Glutamatergic neuron (in vitro differentiated cells): ENCODE measurements around the gene NFIX. TPM values are rescaled to one million over a fixed set of nuclear protein-coding genes. Genes with fewer than 3 reads are reported as not detected.

Source experiments
- DNase-seq: peaks from one replicate; pipeline ENCODE4 v3.0.0; 2022
- H3K27ac Mint-ChIP-seq: one replicate; pipeline ENCODE4 v1.8.0; 2020; ENCODE audit warnings: mild to moderate bottlenecking, mixed read lengths, inconsistent platforms; ENCODE audit not compliant: unreplicated experiment
- H3K27me3 Mint-ChIP-seq: one replicate; pipeline ENCODE4 v1.8.0; 2020; ENCODE audit warnings: mild to moderate bottlenecking, moderate library complexity, mixed read lengths, inconsistent platforms; ENCODE audit not compliant: unreplicated experiment
- H3K36me3 Mint-ChIP-seq: one replicate; pipeline ENCODE4 v1.8.0; 2020; ENCODE audit warnings: mild to moderate bottlenecking, mixed read lengths, inconsistent platforms; ENCODE audit not compliant: unreplicated experiment
- H3K4me1 Mint-ChIP-seq: one replicate; pipeline ENCODE4 v1.8.0; 2020; ENCODE audit warnings: mild to moderate bottlenecking, low read depth, mixed read lengths, inconsistent platforms; ENCODE audit not compliant: unreplicated experiment
- H3K4me3 Mint-ChIP-seq: one replicate; pipeline ENCODE4 v1.8.0; 2020; ENCODE audit warnings: mild to moderate bottlenecking, mixed read lengths, inconsistent platforms; ENCODE audit not compliant: unreplicated experiment
- H3K9me3 Mint-ChIP-seq: one replicate; pipeline ENCODE4 v1.8.0; 2020; ENCODE audit warnings: mild to moderate bottlenecking, moderate library complexity, mixed read lengths, inconsistent platforms; ENCODE audit not compliant: unreplicated experiment
- CTCF ChIP-seq: fragments of 200-600 bp; sonication (generic); IDR thresholded peaks from one replicate; pipeline ENCODE4 v1.5.0; 2021; ENCODE audit not compliant: partially characterized antibody, unreplicated experiment
- total RNA-seq: library from RNA; stranded (reverse); fragmentation: NEBNext Ultra II Directional; extraction: Animal tissue kit (Norgen Biotek cat#: 25700); gene quantifications from one replicate; pipeline ENCODE4 v1.2.1, GENCODE V29; 2021; ENCODE audit not compliant: unreplicated experiment

The NFIX gene
- total RNA-seq, 1 donor from 2014 or later = 2.4 TPM

- H3K9me3 Mint-ChIP-seq = peaks cover 4% of the 10 kb centered on the region
- H3K27me3 Mint-ChIP-seq = peaks cover 4% of the 10 kb centered on the region
- DNase-seq = no peak
- H3K27ac Mint-ChIP-seq = no peak overlapping the region
- H3K4me1 Mint-ChIP-seq = peaks cover 10% of the 10 kb centered on the region
- peak; percentile 69 for TF ChIP-seq CTCF
- no peak overlapping the region for H3K4me3 Mint-ChIP-seq
- no peaks in the 10 kb centered on the region for H3K36me3 Mint-ChIP-seq
These were observed 98.8 kb downstream of the NFIX start for GRCh38 chr19:13094106-13094504.

GRCh38 chr19:13094771-13095392 lies 99.6 kb downstream of the NFIX start:
- H3K27ac Mint-ChIP-seq = peak overlapping the region; percentile 75

GRCh38 chr19:13095393-13095784 lies 100.1 kb downstream of the NFIX start:
- H3K27ac Mint-ChIP-seq = peak overlapping the region; percentile 85
- H3K4me1 Mint-ChIP-seq = peaks cover 10% of the 10 kb centered on the region
- no peaks in the 10 kb centered on the region for H3K36me3 Mint-ChIP-seq
- H3K27me3 Mint-ChIP-seq = peaks cover 10% of the 10 kb centered on the region
- peak; percentile 59 for DNase-seq
- H3K4me3 Mint-ChIP-seq = peak overlapping the region; percentile 80
- H3K9me3 Mint-ChIP-seq = peaks cover 7% of the 10 kb centered on the region
- no peak for TF ChIP-seq CTCF

More at GRCh38 chr19:13094771-13095392, 99.6 kb downstream of the NFIX start:
- Mint-ChIP-seq H3K27me3 (peaks cover 5% of the 10 kb centered on the region), H3K36me3 (no peaks in the 10 kb centered on the region), H3K9me3 (peaks cover 4% of the 10 kb centered on the region), H3K4me3 (peak overlapping the region; percentile 75), H3K4me1 (peaks cover 10% of the 10 kb centered on the region)
- DNase-seq = peak; percentile 53
- no peak for TF ChIP-seq CTCF

GRCh38 chr19:13095934-13096927 lies 101.0 kb downstream of the NFIX start:
- peak; percentile 61 for TF ChIP-seq CTCF
- Mint-ChIP-seq H3K9me3 (peaks cover 6% of the 10 kb centered on the region), H3K4me1 (peaks cover 10% of the 10 kb centered on the region), H3K4me3 (peak overlapping the region; percentile 80), H3K36me3 (no peaks in the 10 kb centered on the region), H3K27ac (peak overlapping the region; percentile 85), H3K27me3 (peaks cover 10% of the 10 kb centered on the region)
- DNase-seq = peak; percentile 86

- peaks cover 11% of the 10 kb centered on the region for H3K27me3 Mint-ChIP-seq
- no peak overlapping the region for H3K27ac Mint-ChIP-seq
- DNase-seq = no peak
- H3K36me3 Mint-ChIP-seq = no peaks in the 10 kb centered on the region
- H3K4me3 Mint-ChIP-seq = peak overlapping the region; percentile 76
- peaks cover 8% of the 10 kb centered on the region for H3K4me1 Mint-ChIP-seq
- TF ChIP-seq CTCF = no peak
- peaks cover 3% of the 10 kb centered on the region for H3K9me3 Mint-ChIP-seq
These were observed 101.8 kb downstream of the NFIX start for GRCh38 chr19:13097033-13097462.
